Panc1 (cell line): ENCODE measurements around the gene EZH2. TPM values are rescaled to one million over a fixed set of nuclear protein-coding genes. Genes with fewer than 3 reads are reported as not detected.

ENCODE experiments used
- ATAC-seq: fragments of 200-7000 bp; cut with Tn5 transposase; 2 replicates; pipeline ENCODE4 v1.9.1; 2020; ENCODE audit warnings: mild to moderate bottlenecking, moderate library complexity
- BruUV-seq: library from RNA; stranded (reverse); fragments of 400-500 nt; replicated peaks from 2 replicates; lab custom pipeline; 2021; lab: Mats Ljungman, UMichigan
- CTCF ChIA-PET: fragments of 300-600 bp; sonication (Branson Sonifier 250); formaldehyde crosslinking; loops from one replicate; lab custom pipeline; 2022; ENCODE audit warnings: antibody characterized with exemption; lab: Charles Lee
- POLR2A ChIA-PET: fragments of 300-600 bp; sonication (Branson Sonifier 250); formaldehyde crosslinking; loops from one replicate; lab custom pipeline; 2022; ENCODE audit warnings: antibody characterized with exemption; lab: Charles Lee
- DNase-seq: peaks from one replicate; pipeline ENCODE4 v3.0.0-alpha.2; 2010; ENCODE audit warnings: low read depth, low spot score
- H3K27ac ChIP-seq: 2 replicates; pipeline ENCODE4 v1.5.1; 2011; ENCODE audit warnings: mild to moderate bottlenecking, low read length, inconsistent platforms
- H3K27me3 ChIP-seq: fragments of 200-500 bp; sonication (Bioruptor generic); 2 replicates; pipeline ENCODE4 v1.6.0; 2014; ENCODE audit warnings: low read length, inconsistent platforms; ENCODE audit not compliant: control insufficient read depth, insufficient read depth
- H3K36me3 ChIP-seq: fragments of 200-500 bp; sonication (Bioruptor generic); 2 replicates; pipeline ENCODE4 v1.5.1; 2014; ENCODE audit warnings: inconsistent platforms, mild to moderate bottlenecking, low read length, moderate library complexity; ENCODE audit not compliant: control insufficient read depth, insufficient read depth
- H3K4me1 ChIP-seq: 2 replicates; pipeline ENCODE4 v1.5.1; 2011; ENCODE audit warnings: inconsistent platforms, mild to moderate bottlenecking, low read length, moderate library complexity; ENCODE audit not compliant: control insufficient read depth, insufficient read depth
- H3K4me3 ChIP-seq, 2 experiments: 2 replicates each; pipeline ENCODE4 v1.5.1; 2011 to 2012; ENCODE audit warnings: low read depth in 2 of 2, low read length in 2 of 2, mild to moderate bottlenecking in 2 of 2, inconsistent platforms in 1 of 2, moderate library complexity in 1 of 2
- H3K9me3 ChIP-seq: fragments of 200-500 bp; sonication (Bioruptor generic); 2 replicates; pipeline ENCODE4 v1.5.1; 2014; ENCODE audit warnings: low read depth, mild to moderate bottlenecking, inconsistent platforms, low read length, moderate library complexity; ENCODE audit not compliant: control insufficient read depth, insufficient read depth
- POLR2AphosphoS5 ChIP-seq: IDR thresholded peaks from 2 replicates; pipeline ENCODE4 v1.6.1; 2012; ENCODE audit warnings: mild to moderate bottlenecking, low read depth, low read length, moderate library complexity
- SIN3A ChIP-seq: IDR thresholded peaks from 2 replicates; pipeline ENCODE4 v1.6.1; 2012; ENCODE audit warnings: low read depth, mild to moderate bottlenecking, low read length, moderate library complexity, borderline replicate concordance; ENCODE audit not compliant: insufficient read depth
- TCF7L2 ChIP-seq: IDR thresholded peaks from 2 replicates; pipeline ENCODE4 v1.6.1; 2011; ENCODE audit warnings: mild to moderate bottlenecking, low read depth, low read length, inconsistent platforms
- in situ Hi-C: cut with HindIII; loops from 2 replicates; pipeline ENCODE4 v1.10.0; 2016; ENCODE audit warnings: low sequenced_read_pairs, low pct_unique_long_range_greater_than_20kb
- intact Hi-C: fragments of 100-400 bp; cut with micrococcal nuclease; formaldehyde crosslinking; loops from one replicate; pipeline ENCODE4 v1.10.0; 2022; ENCODE audit not compliant: unreplicated experiment
- total RNA-seq: library from RNA; stranded (reverse); gene quantifications from one replicate; pipeline ENCODE4 v1.2.1, GENCODE V29; 2021; ENCODE audit not compliant: unreplicated experiment
- TF ChIP-seq, protein P1 (sequence below): fragments of 450-650 bp; IDR thresholded peaks from 2 replicates; pipeline ENCODE4 v1.5.1; 2017; ENCODE audit warnings: mild to moderate bottlenecking
- TF ChIP-seq, protein P2 (sequence below), 2 experiments: IDR thresholded peaks; 2 replicates each; pipeline ENCODE4 v1.6.1; 2011 to 2012; ENCODE audit warnings: low read depth in 2 of 2, control low read depth in 1 of 2, low read length in 1 of 2, mild to moderate bottlenecking in 1 of 2, moderate library complexity in 1 of 2; ENCODE audit not compliant: insufficient read depth in 1 of 2

Gene EZH2
- total RNA-seq, 1 experiment from 2014 or later: 38.3 TPM

DNA sequence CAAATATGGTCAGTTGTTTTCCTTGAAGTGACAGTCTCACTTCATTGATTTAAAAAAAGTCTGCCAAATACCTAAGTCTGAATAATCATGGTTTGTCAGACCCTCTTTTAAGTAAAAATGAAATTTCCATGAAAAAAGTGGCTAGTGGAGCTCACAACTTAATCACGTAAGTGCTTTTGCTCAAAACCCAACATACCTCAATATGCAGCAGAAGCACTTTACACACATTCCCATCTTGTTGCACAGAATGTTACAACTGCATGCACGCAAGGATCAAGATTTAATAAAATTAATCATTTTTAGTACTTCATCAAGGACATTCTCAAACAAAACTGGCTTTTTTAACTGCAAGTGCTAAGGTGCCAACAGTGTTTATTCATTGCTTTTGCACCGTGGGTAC, 21.6 kb downstream of the EZH2 start:
- intact Hi-C loops (no loop called here), in situ Hi-C loops (no loop called here)
- POLR2A ChIA-PET: no interaction called here
- CTCF ChIA-PET: no interaction called here
- ATAC-seq: no peak
- Histone ChIP-seq H3K27me3 (no peaks in the 10 kb centered on the region), H3K27ac (no peak overlapping the region), H3K4me1 (peaks cover 13% of the 10 kb centered on the region; the same call in 1 of the 2 replicates), H3K36me3 (no peaks in the 10 kb centered on the region), H3K4me3 (no peak overlapping the region), H3K9me3 (no peaks in the 10 kb centered on the region)
- TF ChIP-seq, protein P1, sequence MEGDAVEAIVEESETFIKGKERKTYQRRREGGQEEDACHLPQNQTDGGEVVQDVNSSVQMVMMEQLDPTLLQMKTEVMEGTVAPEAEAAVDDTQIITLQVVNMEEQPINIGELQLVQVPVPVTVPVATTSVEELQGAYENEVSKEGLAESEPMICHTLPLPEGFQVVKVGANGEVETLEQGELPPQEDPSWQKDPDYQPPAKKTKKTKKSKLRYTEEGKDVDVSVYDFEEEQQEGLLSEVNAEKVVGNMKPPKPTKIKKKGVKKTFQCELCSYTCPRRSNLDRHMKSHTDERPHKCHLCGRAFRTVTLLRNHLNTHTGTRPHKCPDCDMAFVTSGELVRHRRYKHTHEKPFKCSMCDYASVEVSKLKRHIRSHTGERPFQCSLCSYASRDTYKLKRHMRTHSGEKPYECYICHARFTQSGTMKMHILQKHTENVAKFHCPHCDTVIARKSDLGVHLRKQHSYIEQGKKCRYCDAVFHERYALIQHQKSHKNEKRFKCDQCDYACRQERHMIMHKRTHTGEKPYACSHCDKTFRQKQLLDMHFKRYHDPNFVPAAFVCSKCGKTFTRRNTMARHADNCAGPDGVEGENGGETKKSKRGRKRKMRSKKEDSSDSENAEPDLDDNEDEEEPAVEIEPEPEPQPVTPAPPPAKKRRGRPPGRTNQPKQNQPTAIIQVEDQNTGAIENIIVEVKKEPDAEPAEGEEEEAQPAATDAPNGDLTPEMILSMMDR: no peak
- TF ChIP-seq POLR2AphosphoS5 (no peak), SIN3A (no peak), TCF7L2 (no peak)
- TF ChIP-seq, protein P2, sequence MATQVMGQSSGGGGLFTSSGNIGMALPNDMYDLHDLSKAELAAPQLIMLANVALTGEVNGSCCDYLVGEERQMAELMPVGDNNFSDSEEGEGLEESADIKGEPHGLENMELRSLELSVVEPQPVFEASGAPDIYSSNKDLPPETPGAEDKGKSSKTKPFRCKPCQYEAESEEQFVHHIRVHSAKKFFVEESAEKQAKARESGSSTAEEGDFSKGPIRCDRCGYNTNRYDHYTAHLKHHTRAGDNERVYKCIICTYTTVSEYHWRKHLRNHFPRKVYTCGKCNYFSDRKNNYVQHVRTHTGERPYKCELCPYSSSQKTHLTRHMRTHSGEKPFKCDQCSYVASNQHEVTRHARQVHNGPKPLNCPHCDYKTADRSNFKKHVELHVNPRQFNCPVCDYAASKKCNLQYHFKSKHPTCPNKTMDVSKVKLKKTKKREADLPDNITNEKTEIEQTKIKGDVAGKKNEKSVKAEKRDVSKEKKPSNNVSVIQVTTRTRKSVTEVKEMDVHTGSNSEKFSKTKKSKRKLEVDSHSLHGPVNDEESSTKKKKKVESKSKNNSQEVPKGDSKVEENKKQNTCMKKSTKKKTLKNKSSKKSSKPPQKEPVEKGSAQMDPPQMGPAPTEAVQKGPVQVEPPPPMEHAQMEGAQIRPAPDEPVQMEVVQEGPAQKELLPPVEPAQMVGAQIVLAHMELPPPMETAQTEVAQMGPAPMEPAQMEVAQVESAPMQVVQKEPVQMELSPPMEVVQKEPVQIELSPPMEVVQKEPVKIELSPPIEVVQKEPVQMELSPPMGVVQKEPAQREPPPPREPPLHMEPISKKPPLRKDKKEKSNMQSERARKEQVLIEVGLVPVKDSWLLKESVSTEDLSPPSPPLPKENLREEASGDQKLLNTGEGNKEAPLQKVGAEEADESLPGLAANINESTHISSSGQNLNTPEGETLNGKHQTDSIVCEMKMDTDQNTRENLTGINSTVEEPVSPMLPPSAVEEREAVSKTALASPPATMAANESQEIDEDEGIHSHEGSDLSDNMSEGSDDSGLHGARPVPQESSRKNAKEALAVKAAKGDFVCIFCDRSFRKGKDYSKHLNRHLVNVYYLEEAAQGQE (IDR thresholded peaks at IDR 0.05; ENCODE audit: insufficient read depth in 1 of 2, low read depth in 2 of 2, low read length in 1 of 2): no peak
- no TSS peak for BruUV-seq
- DNase-seq: no peak

DNA sequence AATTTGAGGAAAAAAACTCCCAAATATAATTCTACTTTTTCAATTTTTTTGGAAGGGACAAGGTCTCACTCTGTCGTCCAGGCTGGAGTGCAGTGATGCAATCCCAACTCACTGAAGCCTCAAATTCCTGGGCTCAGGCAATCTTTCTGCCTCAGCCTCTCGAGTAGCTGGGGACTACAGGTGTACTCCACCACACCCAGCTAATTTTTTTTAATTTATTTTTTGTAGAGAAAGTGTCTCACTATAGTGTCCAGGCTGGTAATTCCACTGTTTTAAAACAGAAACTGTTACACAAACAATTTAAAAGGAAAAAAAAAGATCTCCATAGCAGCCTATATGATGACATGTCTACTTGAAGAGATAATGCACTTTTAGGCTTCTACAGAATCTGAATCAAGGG, 25.6 kb downstream of the EZH2 start:
- Histone ChIP-seq H3K27ac (no peak overlapping the region), H3K36me3 (no peaks in the 10 kb centered on the region), H3K4me3 (no peak overlapping the region), H3K27me3 (no peaks in the 10 kb centered on the region), H3K9me3 (no peaks in the 10 kb centered on the region), H3K4me1 (peaks cover 13% of the 10 kb centered on the region; the same call in 1 of the 2 replicates)
- intact Hi-C loops (no loop called here), in situ Hi-C loops (no loop called here)
- ATAC-seq: no peak
- BruUV-seq: no TSS peak
- ChIA-PET CTCF (no interaction called here), POLR2A (interaction anchor here (0.6 kb wide), 1 partner anchor 35 kb away, joined by 10 read pairs; no protein-coding TSS in a partner anchor)
- DNase-seq: no peak
- TF ChIP-seq POLR2AphosphoS5 (no peak), TCF7L2 (no peak)
- TF ChIP-seq, protein P1: no peak
- TF ChIP-seq, protein P2 (IDR thresholded peaks at IDR 0.05; ENCODE audit: insufficient read depth in 1 of 2, low read depth in 2 of 2, low read length in 1 of 2): no peak
